Stimulated activated CD8-positive, alpha-beta memory T cell treated with anti-CD3 and anti-CD28 coated beads, Interleukin-12 subunit alpha, Interleukin-12 subunit beta, amount 100 ng/mL, for 1 hour (primary cell): Measurements from ENCODE around the gene PRX.

Experiments used
- DNase-seq: peaks from one replicate; pipeline ENCODE4 v3.0.0-alpha.2; 2020; ENCODE audit warnings: low read depth

The PRX gene

DNA sequence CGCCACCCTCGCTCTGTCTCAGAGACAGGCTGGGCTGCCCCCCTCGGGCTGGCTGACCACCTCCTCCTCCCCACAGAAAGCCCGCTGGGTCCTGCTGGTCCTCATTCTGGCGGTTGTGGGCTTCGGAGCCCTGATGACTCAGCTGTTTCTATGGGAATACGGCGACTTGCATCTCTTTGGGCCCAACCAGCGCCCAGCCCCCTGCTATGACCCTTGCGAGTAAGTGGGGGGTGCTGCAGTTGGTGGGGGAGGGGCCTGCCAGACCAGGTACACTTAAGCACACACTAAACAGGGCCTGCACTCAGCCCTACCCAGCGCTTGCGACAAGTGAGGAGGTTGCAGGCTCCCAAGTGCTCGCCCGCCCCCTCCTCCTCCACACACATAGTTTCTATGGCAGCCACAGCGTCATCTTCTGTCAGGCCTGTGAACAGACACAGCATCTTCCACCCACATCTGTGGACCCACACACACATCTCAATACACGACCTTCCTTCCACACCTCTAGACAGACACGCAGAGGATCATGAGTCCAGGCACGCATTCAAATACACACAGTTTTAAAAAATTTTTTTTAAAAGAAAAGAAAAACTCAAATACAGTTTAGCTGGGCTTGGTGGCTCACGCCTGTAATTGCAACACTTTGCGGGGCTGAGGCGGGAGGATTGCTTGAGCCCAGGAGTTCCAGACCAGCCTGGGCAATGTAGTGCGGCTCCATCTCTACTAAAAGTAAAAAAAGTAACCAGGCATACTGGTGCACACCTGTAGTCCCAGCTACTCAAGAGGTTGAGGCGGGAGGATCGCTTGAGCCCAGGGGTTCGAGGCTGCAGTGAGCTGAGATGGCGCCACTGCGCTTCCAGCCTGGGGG, 46.2 kb downstream of the PRX start:
- no peak for DNase-seq

GRCh38 chr19:40365613-40366401, 47.4 kb downstream of the PRX start:
- DNase-seq: no peak

DNA sequence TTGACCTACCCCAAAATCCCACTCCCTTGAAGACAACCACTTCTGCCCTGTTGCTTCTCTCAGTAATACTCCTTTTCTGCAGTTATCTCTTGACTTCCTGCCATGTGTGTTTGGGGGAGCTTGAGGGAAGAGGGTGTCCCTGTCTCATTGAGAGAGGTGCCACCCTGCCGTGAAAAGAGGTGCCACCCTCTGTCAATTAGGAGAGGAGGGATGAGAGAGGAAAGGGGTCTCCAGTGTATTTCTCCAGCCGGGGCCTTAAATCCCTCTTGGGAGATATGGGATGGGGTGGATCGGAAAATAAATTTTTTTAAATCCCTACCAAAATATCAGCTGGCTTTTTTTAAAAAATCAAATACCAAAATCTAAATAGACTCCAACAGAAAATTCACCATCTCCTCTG, 48.2 kb downstream of the PRX start:
- no peak for DNase-seq

- DNase-seq: no peak
Observed at GRCh38 chr19:40363069-40363468, 50.1 kb downstream of the PRX start.

DNA sequence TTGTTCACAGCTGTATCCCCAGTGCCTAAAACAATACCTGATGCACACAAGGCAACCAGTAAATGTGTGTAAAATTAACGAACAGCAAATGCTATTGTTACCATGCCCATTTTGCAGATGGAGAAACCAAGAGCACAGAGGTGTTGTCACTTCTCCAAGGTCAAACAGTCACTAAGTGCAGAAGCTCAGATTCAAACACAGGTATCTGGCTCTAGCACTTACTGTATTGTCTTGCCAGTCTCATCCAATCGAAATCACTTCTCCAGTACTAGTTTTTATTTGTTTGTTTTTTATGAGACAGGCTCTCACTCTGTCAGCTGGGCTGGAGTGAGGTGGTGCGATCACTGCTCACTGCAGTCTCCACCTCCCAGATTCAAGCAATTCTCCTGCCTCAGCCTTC, 51.0 kb downstream of the PRX start:
- DNase-seq: no peak

GRCh38 chr19:40360708-40361241, 52.4 kb downstream of the PRX start:
- no peak for DNase-seq

DNA sequence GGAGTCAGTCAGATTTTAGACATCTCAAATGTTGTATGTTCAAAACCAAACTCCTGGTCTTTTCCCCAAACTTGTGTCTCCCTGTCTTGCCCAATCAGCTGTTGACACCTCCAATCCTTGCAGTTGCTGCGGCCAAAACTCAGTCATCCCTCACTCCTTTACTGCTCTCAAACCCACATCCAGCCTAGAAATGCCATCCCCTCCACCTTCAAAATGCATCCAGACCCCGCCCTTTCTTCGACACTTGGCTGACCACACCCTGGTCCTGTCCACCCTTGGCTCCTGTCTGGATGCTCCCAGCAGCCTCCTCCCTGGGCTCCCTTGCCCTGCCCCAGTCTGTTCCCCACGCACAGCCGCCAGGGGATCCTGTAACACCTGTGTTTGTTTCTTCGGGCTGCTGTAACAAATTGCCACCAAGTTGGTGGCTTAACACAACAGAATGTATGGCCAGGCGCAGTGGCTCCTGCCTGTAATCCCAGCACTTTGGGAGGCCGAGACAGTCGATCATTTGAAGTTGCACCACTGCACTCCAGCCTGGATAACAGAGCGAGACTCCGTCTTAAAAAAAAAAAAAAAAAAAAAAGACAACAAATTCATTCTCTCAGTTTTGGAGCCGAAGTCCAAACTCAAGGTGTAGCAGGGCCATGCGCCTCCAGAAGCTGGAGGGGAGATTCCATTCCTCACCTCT, 53.0 kb downstream of the PRX start:
- DNase-seq: no peak

DNA sequence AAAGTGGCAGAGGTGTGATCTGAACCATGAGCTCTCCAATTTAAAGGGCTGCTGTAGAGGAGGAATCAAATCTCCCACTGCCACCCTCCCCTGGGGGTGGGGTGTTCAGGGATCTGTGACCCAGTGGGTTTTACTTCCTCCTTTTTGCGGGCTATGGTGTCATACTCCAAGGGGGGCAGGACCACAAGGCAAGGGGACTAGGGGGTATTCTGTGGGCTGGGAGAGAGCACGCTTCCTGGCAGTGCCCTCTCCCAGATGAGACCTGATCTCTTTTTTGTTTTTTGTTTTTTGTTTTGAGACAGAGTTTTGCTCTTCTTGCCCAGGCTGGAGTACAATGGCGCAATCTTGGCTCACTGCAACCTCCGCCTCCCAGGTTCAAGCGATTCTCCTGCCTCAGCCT, 54.4 kb downstream of the PRX start:
- no peak for DNase-seq

GRCh38 chr19:40357640-40358039, 55.5 kb downstream of the PRX start:
- DNase-seq: no peak

GRCh38 chr19:40356681-40357595, 56.2 kb downstream of the PRX start:
- no peak for DNase-seq

DNA sequence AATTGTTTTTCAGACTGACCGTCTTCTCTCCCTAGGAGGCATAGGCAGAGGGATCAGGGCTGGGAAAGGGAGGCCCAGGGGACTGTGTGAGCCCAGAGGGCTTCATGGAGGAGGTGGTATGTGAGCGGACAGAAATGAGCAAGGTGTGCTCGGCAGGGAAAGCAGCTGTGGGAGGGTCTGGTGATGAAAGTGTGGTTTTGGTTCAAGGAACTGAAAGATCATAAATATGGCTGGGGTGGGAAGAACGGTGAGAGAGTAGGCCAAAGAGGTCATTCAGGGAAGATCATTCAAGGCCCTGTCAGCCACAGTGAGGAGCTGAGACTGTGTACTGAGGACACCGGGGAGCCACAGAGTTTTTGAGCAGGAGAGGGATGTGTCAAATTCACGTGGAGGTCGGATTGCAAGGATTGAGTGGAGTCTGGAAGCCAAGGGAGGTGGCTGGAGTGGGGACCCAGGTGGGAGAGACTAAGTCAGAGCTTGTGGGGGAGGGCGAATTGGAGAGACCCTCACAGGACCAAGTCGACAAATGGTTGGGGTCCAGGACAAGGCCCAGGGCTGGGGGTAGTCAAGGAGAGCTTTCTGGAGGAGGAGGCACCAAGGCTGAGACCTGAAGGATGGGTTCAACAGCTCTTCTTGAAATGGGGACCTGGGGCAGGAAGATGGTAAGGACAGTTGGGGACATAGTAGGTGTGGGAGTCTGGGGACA, 57.0 kb downstream of the PRX start:
- no peak for DNase-seq

DNA sequence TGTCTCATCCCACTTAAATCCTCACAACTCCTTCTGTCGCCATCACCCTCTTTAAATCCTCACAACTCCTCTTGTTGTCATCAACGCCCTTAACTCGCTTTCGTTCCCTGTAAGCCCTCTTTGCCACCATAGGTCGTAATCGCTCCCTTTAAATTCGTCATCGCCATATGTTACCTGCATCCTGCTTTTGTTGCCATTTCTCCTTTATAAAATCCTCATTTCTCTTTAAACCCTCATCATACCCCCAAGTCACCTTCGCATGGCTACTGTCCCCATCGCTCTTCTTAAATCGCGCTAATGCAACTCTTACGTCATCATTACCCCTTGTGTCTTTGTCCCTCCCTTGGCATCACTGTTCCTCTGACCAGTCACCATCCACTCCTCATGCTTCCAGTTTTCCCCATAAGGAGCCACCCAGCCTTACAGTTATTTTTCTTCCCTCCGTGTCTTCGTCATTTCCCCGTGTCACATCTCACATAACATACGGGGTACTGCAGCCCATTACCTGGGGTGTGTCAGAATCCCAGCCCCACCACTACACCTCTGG, 64.1 kb downstream of the PRX start:
- DNase-seq: no peak

- DNase-seq: peak; percentile 97
Observed at GRCh38 chr19:40348125-40348913, 64.9 kb downstream of the PRX start, which contains the start of the genes C19orf47 and PLD3. TSS of gene C19orf47 (minus strand) at chr19:40348397. CDS start at chr19:40341857, 6,540 bp downstream. TSS of gene PLD3 (plus strand) at chr19:40348695. CDS start at chr19:40366484, 17,789 bp downstream.

GRCh38 chr19:40344422-40344821, 68.8 kb downstream of the PRX start:
- DNase-seq: no peak
